Upper lobe of left lung (tissue), 6 donors: Measurements from ENCODE around the gene ASMTL. TPM values are rescaled to one million over a fixed set of nuclear protein-coding genes. Genes with fewer than 3 reads are reported as not detected.

Experiments
- ATAC-seq, 2 donors: fragments of 200-7000 bp; cut with Tn5 transposase; one replicate each; pipeline ENCODE4 v1.9.1; 2022; ENCODE audit warnings: mild to moderate bottlenecking in 2 of 2, moderate library complexity in 2 of 2; ENCODE audit not compliant: low FRiP score in 2 of 2
- DNase-seq, 2 donors: peaks; one replicate each; pipeline ENCODE4 v3.0.0-alpha.2; 2019 to 2020
- H3K27ac ChIP-seq, 4 donors: fragments of 200-600 bp; sonication (generic); one replicate each; pipeline ENCODE4 v1.5.1; 2016 to 2019
- H3K27me3 ChIP-seq, 4 donors: fragments of 200-600 bp; sonication (generic); one replicate each; pipeline ENCODE4 v1.5.1; 2017 to 2019
- H3K36me3 ChIP-seq, 4 donors: fragments of 200-600 bp; sonication (generic); one replicate each; pipeline ENCODE4 v1.5.1; 2016 to 2019
- H3K4me1 ChIP-seq, 4 donors: fragments of 200-600 bp; sonication (generic); one replicate each; pipeline ENCODE4 v1.5.1; 2018 to 2019
- H3K4me3 ChIP-seq, 4 donors: fragments of 200-600 bp; sonication (generic); one replicate each; pipeline ENCODE4 v1.5.1; 2017 to 2019; ENCODE audit warnings: mild to moderate bottlenecking in 2 of 4, moderate library complexity in 1 of 4
- H3K9me3 ChIP-seq, 4 donors: fragments of 200-600 bp; sonication (generic); one replicate each; pipeline ENCODE4 v1.5.1; 2018 to 2019
- CTCF ChIP-seq, 6 experiments: fragments of 450-650 bp in 4 of 6; fragments of 200-600 bp in 2 of 6; sonication (generic) in 2 of 6; IDR thresholded peaks; one replicate each; pipeline ENCODE4 v1.5.1; 2016 to 2019; ENCODE audit warnings: antibody characterized with exemption in 6 of 6
- EP300 ChIP-seq, 4 donors: sonication (generic); formaldehyde crosslinking; IDR thresholded peaks; one replicate each; pipeline ENCODE4 v1.5.1; 2017; ENCODE audit warnings: antibody characterized with exemption in 4 of 4, control low read depth in 2 of 4
- POLR2A ChIP-seq, 4 donors: fragments of 450-650 bp; IDR thresholded peaks; one replicate each; pipeline ENCODE4 v1.5.1; 2016 to 2017; ENCODE audit warnings: antibody characterized with exemption in 4 of 4, mild to moderate bottlenecking in 2 of 4
- POLR2AphosphoS5 ChIP-seq, 2 donors: sonication (generic); formaldehyde crosslinking; IDR thresholded peaks; one replicate each; pipeline ENCODE4 v1.5.1; 2017; ENCODE audit warnings: antibody characterized with exemption in 2 of 2
- WGBS, 2 donors: methylation state at CpG; one replicate each; pipeline ENCODE4 v1.1.5; 2017 to 2018; 5-methylcytosine and 5-hydroxymethylcytosine counted together
- total RNA-seq, 6 donors: library from RNA; depleted of rRNA in 4 of 6; stranded (reverse); fragments of >200 nt in 4 of 6; gene quantifications; one replicate each; pipeline versions ENCODE4 v1.1.0 to v1.2.1, GENCODE V29; 2016 to 2021
- donor health status: DM: no; HTN: no; CAD: no; lungs with moderate emphysema.
- donor health status: DM: no; HTN: yes; CAD: no; lungs with severe emphysema.

The ASMTL gene
- total RNA-seq, 6 donors from 2014 or later = 11.0 to 28.3 (median 23.2) TPM

- 78 to 88% methylated on average over 12 of the region's 12 CpGs for WGBS, 2 donors
- Histone ChIP-seq H3K36me3 (peaks cover 0 to 64% (median 15%) of the 10 kb centered on the region in 4 donors), H3K9me3 (peaks cover 4 to 7% (median 5%) of the 10 kb centered on the region in 4 donors), H3K27me3 (no peaks in the 10 kb centered on the region), H3K4me1 (no peaks in the 10 kb centered on the region), H3K4me3 (no peak overlapping the region), H3K27ac (no peak overlapping the region)
- ATAC-seq (no peak), DNase-seq (peak in 1 of 2 donors; percentile 15)
- TF ChIP-seq POLR2AphosphoS5 (IDR thresholded peaks at IDR 0.05) (no peak), POLR2A (IDR thresholded peaks at IDR 0.05) (no peak), CTCF (IDR thresholded peaks at IDR 0.05) (no peak), EP300 (IDR thresholded peaks at IDR 0.05) (no peak)
Observed at GRCh38 chrX:1361275-1361674, 91.4 kb downstream of the ASMTL start.

GRCh38 chrX:1360171-1360570 lies 92.5 kb downstream of the ASMTL start:
- 81 to 89% methylated on average over 2 of the region's 2 CpGs for WGBS, 2 donors
- no peaks in the 10 kb centered on the region for H3K27me3 ChIP-seq
- DNase-seq (no peak), ATAC-seq (no peak)
- peaks cover 4 to 7% (median 5%) of the 10 kb centered on the region in 4 donors for H3K9me3 ChIP-seq
- no peak for TF ChIP-seq POLR2AphosphoS5 (IDR thresholded peaks at IDR 0.05)
- TF ChIP-seq CTCF (IDR thresholded peaks at IDR 0.05) = no peak
- no peak for TF ChIP-seq POLR2A (IDR thresholded peaks at IDR 0.05)
- TF ChIP-seq EP300 (IDR thresholded peaks at IDR 0.05) = no peak
- H3K4me1 ChIP-seq = no peaks in the 10 kb centered on the region
- peaks cover 0 to 70% (median 15%) of the 10 kb centered on the region in 4 donors for H3K36me3 ChIP-seq
- no peak overlapping the region for H3K4me3 ChIP-seq
- H3K27ac ChIP-seq = no peak overlapping the region

DNA sequence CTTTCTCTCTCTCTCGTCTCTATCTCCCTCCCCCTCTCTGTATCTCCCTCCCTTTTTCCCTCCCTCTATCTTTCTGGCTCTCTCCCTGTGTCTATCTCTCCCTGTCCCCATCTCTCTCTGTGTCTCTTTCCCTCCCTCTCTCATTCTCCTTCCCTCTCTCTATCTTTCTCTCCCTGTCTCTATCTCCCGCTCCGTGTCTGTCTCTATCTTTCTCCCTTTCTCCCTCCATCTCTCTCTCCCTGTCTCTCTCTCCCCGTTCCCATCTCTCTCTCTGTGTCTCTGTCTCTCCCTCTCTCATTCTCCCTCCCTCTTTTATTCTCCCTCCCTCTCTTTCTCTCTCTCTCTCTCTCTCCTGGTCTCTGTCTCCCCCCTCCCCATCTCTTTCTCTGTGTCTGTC lies 93.2 kb downstream of the ASMTL start:
- Histone ChIP-seq H3K9me3 (peaks cover 4 to 7% (median 5%) of the 10 kb centered on the region in 4 donors), H3K27ac (no peak overlapping the region), H3K4me3 (no peak overlapping the region), H3K36me3 (peaks cover 0 to 65% (median 12%) of the 10 kb centered on the region in 4 donors), H3K27me3 (no peaks in the 10 kb centered on the region), H3K4me1 (no peaks in the 10 kb centered on the region)
- no peak for DNase-seq
- ATAC-seq = no peak
- TF ChIP-seq CTCF (IDR thresholded peaks at IDR 0.05) (no peak), EP300 (IDR thresholded peaks at IDR 0.05) (no peak), POLR2A (IDR thresholded peaks at IDR 0.05) (no peak), POLR2AphosphoS5 (IDR thresholded peaks at IDR 0.05) (no peak)
- 89 to 94% methylated on average over 4 of the region's 4 CpGs for WGBS, 2 donors

DNA sequence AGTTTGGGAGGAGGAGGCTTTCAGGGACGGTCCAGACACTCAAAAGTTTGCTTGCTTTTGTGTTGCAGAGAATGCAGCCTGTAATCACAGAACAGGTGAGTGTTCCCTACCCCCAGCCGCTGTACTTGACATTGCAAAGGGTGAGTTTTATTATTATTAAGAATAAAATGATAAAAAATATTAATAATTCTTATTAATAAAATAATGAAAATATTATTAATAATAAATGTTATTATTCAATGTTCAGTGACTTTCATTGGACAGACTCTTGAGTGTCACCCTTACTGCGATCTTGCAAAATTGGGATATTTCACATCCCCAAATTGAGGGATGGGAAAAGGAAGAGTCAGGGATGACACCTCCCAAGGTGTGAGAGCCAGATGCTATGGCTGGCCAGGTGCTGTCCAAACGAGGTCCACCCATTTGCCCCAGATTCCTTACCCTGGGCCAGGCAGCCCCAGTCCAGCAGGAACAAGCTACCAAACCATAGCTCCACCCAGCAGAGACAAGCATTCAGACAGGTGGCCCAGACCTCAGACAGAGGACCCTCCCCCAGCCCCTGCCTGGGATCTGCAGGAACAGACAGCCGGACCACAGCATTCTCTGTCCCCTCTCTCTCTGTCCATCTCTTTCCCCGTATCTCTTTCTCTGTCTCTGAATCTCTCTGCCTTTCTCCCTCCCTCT lies 93.8 kb downstream of the ASMTL start:
- Histone ChIP-seq H3K9me3 (peaks cover 4 to 7% (median 5%) of the 10 kb centered on the region in 4 donors), H3K4me1 (no peaks in the 10 kb centered on the region), H3K27ac (no peak overlapping the region), H3K27me3 (no peaks in the 10 kb centered on the region), H3K36me3 (peaks cover 0 to 63% (median 10%) of the 10 kb centered on the region in 4 donors), H3K4me3 (no peak overlapping the region)
- DNase-seq (peak in 1 of 2 donors; percentile 14), ATAC-seq (no peak)
- 83 to 84% methylated on average over 6 of the region's 6 CpGs for WGBS, 2 donors
- TF ChIP-seq EP300 (IDR thresholded peaks at IDR 0.05) (no peak), POLR2AphosphoS5 (IDR thresholded peaks at IDR 0.05) (no peak), CTCF (IDR thresholded peaks at IDR 0.05) (no peak), POLR2A (IDR thresholded peaks at IDR 0.05) (no peak)

GRCh38 chrX:1357993-1358392 lies 94.7 kb downstream of the ASMTL start:
- peaks cover 0 to 54% (median 10%) of the 10 kb centered on the region in 4 donors for H3K36me3 ChIP-seq
- ATAC-seq = no peak
- H3K27ac ChIP-seq = no peak overlapping the region
- no peak overlapping the region for H3K4me3 ChIP-seq
- no peaks in the 10 kb centered on the region for H3K4me1 ChIP-seq
- peak in 1 of 2 donors; percentile 6 for DNase-seq
- peaks cover 4 to 7% (median 5%) of the 10 kb centered on the region in 4 donors for H3K9me3 ChIP-seq
- no peaks in the 10 kb centered on the region for H3K27me3 ChIP-seq
- 97 to 98% methylated on average over 10 of the region's 10 CpGs for WGBS, 2 donors
- TF ChIP-seq EP300 (IDR thresholded peaks at IDR 0.05) (no peak), POLR2A (IDR thresholded peaks at IDR 0.05) (no peak), CTCF (IDR thresholded peaks at IDR 0.05) (no peak), POLR2AphosphoS5 (IDR thresholded peaks at IDR 0.05) (no peak)
